Large intestine (tissue), 3 donors: Measurements from ENCODE around the gene KMO. TPM values are rescaled to one million over a fixed set of nuclear protein-coding genes. Genes with fewer than 3 reads are reported as not detected.

Experiments used
- DNase-seq, 2 donors: peaks; one replicate each; pipeline versions ENCODE4 v3.0.0 to v3.0.0-alpha.2; 2013
- H3K27ac ChIP-seq: one replicate; pipeline ENCODE4 v1.5.1; 2013; ENCODE audit warnings: low read length
- H3K27me3 ChIP-seq: 2 replicates; pipeline ENCODE4 v1.6.1; 2013; ENCODE audit warnings: low read length; ENCODE audit not compliant: control insufficient read depth, insufficient read depth
- H3K36me3 ChIP-seq: 2 replicates; pipeline ENCODE4 v1.6.1; 2013; ENCODE audit warnings: low read length; ENCODE audit not compliant: control insufficient read depth, insufficient read depth
- H3K4me1 ChIP-seq: one replicate; pipeline ENCODE4 v1.6.1; 2013; ENCODE audit warnings: low read length; ENCODE audit not compliant: control insufficient read depth, insufficient read depth
- H3K4me3 ChIP-seq: one replicate; pipeline ENCODE4 v1.5.1; 2013; ENCODE audit warnings: low read length
- H3K9me3 ChIP-seq: one replicate; pipeline ENCODE4 v1.6.1; 2013; ENCODE audit warnings: mild to moderate bottlenecking, low read depth, low read length, moderate library complexity; ENCODE audit not compliant: control insufficient read depth
- WGBS: methylation state at CpG from one replicate; pipeline ENCODE4 v1.1.5; 2013; ENCODE audit warnings: low lambda C conversion rate; ENCODE audit not compliant: insufficient coverage; 5-methylcytosine and 5-hydroxymethylcytosine counted together
- polyA plus RNA-seq: library from polyadenylated mRNA; unstranded; fragments of 120-200 nt; gene quantifications from one replicate; pipeline ENCODE4 v1.2.1, GENCODE V29; 2013

The KMO gene
- polyA plus RNA-seq, 1 donor, result 0.55 TPM

DNA sequence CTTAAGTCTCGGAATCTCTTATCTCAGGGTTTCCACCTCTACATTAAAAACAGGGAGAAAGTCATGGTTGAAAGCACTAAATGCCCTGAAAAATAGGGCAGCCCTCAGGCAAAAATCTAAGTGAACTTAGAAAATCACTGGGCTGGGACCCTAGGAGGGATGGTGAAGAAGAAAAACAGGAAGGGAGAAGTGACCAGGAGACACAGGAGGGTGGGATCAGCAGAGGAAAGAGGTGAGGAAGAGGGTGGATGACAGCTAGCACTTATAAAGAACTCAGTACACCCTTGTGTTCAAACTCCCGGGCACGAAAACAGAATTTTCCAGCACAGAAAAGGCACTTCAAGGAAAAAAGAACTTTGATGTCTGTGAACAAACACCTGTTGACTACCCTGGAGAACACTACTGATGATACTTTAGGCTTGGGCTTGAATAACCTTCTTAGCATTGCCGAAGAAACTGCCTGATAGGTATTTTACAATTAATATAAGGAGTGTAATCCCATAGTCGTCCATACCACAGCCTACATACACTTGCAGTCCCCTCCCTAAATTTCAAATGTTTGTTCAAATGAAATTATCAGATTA lies 106.0 kb downstream of the KMO start:
- DNase-seq, result no peak
- peak overlapping the region; percentile 95 for H3K4me3 ChIP-seq
- no peaks in the 10 kb centered on the region for H3K9me3 ChIP-seq
- 100% methylated on average over 1 of the region's 5 CpGs for WGBS
- H3K27ac ChIP-seq, result no peak overlapping the region
- H3K4me1 ChIP-seq, result peaks cover 18% of the 10 kb centered on the region
- H3K36me3 ChIP-seq, result peaks cover 9% of the 10 kb centered on the region
- H3K27me3 ChIP-seq, result no peaks in the 10 kb centered on the region

DNA sequence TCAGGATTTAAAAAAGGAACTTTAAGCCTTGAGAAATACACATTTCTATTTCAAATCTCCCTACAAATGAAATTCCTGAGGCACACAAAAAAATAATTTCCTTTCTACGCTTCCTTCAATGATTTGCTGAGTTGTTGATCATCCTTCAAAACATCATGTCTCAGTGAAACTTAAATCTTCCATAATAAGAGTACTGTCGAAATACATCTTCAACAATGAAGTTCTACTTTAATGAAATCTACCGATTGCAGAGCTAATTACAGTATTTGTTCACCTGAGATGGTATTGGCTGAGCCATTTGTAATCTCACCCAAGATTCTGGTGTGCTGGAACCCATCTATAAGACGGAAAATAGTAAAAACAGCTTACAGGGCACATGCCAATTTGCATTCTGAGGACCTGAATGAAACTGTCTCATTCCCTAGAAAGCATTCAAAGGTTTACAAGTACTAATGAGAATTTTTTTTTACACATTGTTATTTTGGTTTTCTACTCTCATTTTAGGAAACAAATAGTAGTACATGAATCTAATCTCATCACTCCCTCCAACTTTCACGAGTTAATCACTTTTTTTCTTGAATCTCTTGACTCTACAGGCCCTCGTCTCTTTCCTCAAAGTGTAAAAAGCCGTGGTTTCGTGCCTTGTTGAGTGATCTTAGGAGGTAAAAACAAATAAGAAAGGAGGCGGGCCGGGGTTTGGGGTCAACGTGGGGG lies 106.9 kb downstream of the KMO start:
- peak in 1 of 2 donors; percentile 40 for DNase-seq
- Histone ChIP-seq H3K9me3 (no peaks in the 10 kb centered on the region), H3K4me3 (peak overlapping the region; percentile 95), H3K36me3 (peaks cover 9% of the 10 kb centered on the region), H3K27me3 (no peaks in the 10 kb centered on the region), H3K27ac (peak overlapping the region; percentile 13), H3K4me1 (peaks cover 18% of the 10 kb centered on the region)
- 20% methylated on average over 3 of the region's 11 CpGs for WGBS

DNA sequence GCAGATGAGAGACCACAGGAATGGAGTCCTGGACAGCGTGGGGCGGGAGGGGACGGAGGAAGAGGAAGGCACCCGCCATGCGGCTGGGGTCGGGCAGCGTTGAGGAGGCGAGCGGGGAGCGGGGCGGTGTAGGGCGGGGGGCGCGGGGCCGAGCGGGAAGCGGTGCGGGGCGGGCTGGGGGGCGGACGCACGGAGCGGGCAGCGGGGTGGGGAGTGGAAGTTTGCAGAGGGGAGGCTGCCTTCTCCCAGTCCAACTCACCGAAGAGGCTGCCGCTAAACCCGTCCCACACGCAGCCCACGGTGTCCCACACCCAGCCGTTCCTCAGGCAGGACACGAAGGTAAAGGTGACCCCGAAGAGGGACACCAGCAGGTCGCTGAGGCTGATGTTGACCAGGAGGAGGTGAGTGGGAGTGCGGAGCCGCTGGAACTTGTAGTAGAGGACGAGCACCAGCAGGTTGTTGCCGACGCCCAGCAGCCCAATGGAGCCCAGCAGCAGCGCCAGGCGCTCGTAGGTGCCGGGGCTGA lies 107.5 kb downstream of the KMO start:
- WGBS, result no CpG with 5 or more reads among the region's 42 CpGs
- Histone ChIP-seq H3K27ac (peak overlapping the region; percentile 74), H3K9me3 (no peaks in the 10 kb centered on the region), H3K4me1 (peaks cover 18% of the 10 kb centered on the region), H3K36me3 (peaks cover 6% of the 10 kb centered on the region), H3K4me3 (peak overlapping the region; percentile 95), H3K27me3 (no peaks in the 10 kb centered on the region)
- peak in 1 of 2 donors; percentile 78 for DNase-seq

DNA sequence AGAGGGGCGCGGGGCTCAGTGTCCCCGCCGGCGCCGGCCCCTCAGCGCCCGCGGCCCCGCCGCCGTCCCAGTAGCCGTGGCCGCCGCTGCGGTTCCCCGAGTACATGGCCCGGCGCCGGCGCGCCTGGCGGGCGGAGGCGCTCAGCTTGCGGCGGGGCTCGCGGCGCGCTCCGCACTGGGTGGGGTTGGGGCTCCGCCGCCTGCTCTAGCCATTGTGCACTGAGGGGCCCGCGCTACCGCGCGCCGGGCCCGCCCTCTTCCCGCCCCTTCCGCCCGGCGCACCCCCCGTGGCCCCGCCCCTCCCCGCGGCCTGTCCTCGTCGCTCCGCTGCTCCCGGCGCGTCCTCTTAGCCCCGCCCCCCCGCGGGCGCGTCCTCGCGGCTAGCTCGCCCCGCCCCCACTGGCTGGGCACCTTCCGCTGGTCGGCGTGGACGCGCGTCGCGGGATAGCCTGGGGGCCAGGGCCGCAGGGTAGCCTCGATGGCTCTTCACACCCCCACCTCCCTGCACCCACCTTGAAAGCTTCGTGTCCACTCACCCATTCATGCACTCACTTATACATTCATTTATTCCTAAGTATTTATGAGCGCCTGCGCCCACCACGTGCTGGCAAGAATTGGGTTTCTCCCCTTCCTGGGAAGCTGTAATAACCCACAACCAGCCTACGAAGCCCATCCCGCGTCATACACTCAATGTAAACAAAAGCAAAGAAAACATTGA lies 108.1 kb downstream of the KMO start, which contains the start of the genes CHML and OPN3:
TSS of gene CHML (minus strand) at position 221 of the 718 bp plus-strand sequence. CDS start 4,603 bp downstream, outside the sequence.
TSS of gene OPN3 (minus strand) at position 221 of the 718 bp plus-strand sequence. CDS start at position 106, 115 bp downstream.
- H3K4me1 ChIP-seq, result peaks cover 18% of the 10 kb centered on the region
- no CpG with 5 or more reads among the region's 81 CpGs for WGBS
- H3K4me3 ChIP-seq, result peak within 1 kb of the TSS; percentile 95
- DNase-seq, result peak; percentile 91 to 93
- no peaks in the 10 kb centered on the region for H3K27me3 ChIP-seq
- H3K36me3 ChIP-seq, result peaks cover 3% of the 10 kb centered on the region
- H3K9me3 ChIP-seq, result no peaks in the 10 kb centered on the region
- H3K27ac ChIP-seq, result peak within 1 kb of the TSS; percentile 91

DNA sequence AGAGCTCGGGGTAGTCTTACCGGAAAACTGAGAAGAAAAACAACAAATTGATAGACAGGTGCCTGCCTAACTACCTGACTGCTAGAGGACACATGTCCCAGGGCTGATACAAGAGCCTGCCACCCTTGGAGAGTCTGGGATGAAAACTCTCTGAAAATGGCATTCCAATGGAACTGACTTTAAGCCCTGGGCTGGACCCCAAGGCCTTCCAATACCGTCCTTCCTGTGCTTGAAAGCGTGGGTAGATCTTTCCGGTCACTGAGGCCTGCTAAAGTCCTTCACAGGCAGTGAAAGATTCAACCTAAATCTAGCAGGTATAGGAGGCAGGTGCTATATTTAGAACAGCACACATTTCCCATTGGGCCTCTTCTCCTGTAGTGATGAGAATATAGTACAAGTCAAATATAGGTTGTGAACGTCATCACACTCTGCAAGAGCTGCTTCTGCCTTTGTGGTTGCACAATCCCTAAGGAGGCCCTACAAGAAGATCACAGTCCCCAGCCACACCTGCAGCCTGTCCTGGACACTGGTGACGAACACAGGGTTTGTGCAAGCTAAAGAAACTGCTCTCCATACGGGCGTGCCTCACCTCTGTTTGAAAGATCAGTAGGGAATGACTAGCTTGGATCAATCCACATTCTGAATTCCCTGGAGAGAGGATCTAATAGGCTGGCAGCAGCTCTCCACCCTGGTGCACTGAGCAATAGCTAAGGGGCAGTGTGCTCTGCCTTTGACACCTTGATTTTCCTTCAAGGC lies 108.9 kb downstream of the KMO start:
- no peaks in the 10 kb centered on the region for H3K9me3 ChIP-seq
- H3K36me3 ChIP-seq, result no peaks in the 10 kb centered on the region
- peaks cover 18% of the 10 kb centered on the region for H3K4me1 ChIP-seq
- no peaks in the 10 kb centered on the region for H3K27me3 ChIP-seq
- peak overlapping the region; percentile 54 for H3K4me3 ChIP-seq
- peak overlapping the region; percentile 91 for H3K27ac ChIP-seq
- DNase-seq, result peak; percentile 85 to 89
- WGBS, result no CpG with 5 or more reads among the region's 9 CpGs

DNA sequence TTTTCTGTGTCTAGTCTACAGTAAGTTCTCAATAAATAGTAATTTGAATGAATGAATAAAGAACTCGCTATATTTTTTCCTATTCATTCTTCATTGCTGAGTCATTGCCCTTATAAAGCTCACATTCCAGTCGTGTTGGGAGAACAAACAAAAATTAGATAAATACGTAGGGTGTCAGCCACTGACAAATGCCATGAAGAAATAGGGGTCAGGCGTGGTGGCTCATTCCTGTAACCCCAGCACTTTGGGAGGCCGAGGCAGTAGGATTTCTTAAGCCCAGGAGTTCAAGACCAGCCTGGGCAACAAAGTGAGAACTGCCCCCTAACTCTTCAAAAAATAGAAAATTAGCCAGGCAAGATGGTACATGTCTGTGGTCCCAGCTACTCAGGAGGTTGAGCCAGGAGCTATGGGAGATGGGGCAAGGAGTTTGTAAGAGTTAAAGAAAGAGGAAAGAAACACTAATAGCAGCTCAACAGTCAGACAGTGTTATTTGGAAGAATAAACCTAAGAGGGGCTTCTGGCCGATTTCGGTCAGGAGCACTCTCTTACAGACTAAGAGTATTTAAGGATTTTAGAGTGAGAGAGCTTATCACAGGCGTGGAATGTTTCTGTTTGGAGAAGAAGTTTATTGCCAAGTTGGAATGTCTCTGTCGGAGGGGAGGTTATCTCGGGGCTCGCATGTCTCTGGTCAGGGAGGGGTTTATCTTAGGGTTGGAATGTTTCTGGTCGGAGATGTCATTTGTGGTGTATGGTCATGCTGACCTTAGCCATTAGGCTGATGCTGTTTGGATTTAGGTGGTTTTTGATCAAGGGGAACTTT lies 109.8 kb downstream of the KMO start:
- H3K9me3 ChIP-seq, result no peaks in the 10 kb centered on the region
- no peaks in the 10 kb centered on the region for H3K36me3 ChIP-seq
- WGBS, result 53% methylated on average over 3 of the region's 12 CpGs
- no peaks in the 10 kb centered on the region for H3K27me3 ChIP-seq
- H3K27ac ChIP-seq, result peak overlapping the region; percentile 91
- peaks cover 18% of the 10 kb centered on the region for H3K4me1 ChIP-seq
- no peak overlapping the region for H3K4me3 ChIP-seq
- no peak for DNase-seq

DNA sequence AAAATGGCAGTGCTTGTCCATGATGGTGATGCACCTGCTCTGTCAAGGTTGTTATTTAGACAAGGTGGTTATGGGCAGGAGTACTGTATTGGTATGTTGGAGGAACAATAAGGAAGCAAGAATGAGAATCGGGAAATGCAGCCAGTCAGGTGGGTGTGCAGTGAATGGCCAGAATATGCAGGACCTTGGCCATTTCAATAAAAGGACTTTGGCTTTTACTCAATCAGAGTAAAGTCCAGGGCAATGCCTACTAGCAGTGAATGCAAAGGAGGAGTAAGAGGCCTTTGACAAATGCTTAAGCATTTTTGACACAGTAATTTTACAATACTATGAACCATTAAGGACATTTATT lies 110.4 kb downstream of the KMO start:
- Histone ChIP-seq H3K27ac (peak overlapping the region; percentile 91), H3K36me3 (no peaks in the 10 kb centered on the region), H3K9me3 (no peaks in the 10 kb centered on the region), H3K4me3 (no peak overlapping the region), H3K27me3 (no peaks in the 10 kb centered on the region), H3K4me1 (peaks cover 18% of the 10 kb centered on the region)
- whole genome bisulfite sequencing, result no CpG with 5 or more reads among the region's 1 CpG
- peak; percentile 62 to 82 for DNase-seq

DNA sequence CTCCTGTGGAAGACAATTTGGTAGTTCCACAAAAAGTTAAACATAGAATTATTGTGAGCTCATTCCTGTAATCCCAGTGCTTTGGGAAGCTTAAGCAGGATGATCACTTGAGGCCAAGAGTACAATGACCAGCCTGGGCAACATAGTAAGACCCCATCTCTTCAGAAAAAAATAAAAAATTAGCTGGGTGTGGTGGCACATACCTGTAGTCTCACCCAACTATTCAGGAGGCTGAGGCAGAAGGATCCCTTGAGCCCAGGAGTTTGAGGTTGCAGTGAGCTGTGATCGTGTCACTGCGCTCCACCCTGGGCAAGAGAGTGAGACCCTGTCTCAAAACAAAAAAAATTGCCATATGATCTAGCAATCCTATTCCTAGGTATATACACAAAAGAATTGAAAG lies 112.1 kb downstream of the KMO start:
- no peak overlapping the region for H3K4me3 ChIP-seq
- no peaks in the 10 kb centered on the region for H3K9me3 ChIP-seq
- H3K4me1 ChIP-seq, result peaks cover 18% of the 10 kb centered on the region
- H3K27ac ChIP-seq, result no peak overlapping the region
- no CpG with 5 or more reads among the region's 2 CpGs for WGBS
- no peaks in the 10 kb centered on the region for H3K36me3 ChIP-seq
- DNase-seq, result no peak
- H3K27me3 ChIP-seq, result no peaks in the 10 kb centered on the region

DNA sequence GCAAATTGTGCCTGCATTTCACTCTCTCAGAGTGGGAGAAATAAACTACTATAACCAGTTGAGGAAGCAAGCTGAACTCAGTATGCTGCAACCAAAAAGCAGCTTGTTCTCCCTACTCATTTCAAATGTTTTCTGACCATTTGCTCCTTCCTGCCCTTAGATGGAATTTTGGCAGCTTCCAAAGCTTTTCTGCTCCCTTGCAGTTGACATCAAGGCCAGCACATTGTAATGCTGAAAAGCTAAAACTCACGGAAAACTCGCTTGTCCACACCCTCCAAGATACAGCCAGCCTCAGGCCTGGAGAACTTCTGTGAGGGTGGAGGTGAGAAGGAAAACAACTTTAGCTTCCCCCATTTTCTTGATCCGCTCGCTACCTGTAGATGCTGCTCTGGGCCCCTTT lies 113.0 kb downstream of the KMO start:
- no peak for DNase-seq
- no peak overlapping the region for H3K27ac ChIP-seq
- H3K36me3 ChIP-seq, result no peaks in the 10 kb centered on the region
- no peak overlapping the region for H3K4me3 ChIP-seq
- WGBS, result no CpG with 5 or more reads among the region's 4 CpGs
- H3K4me1 ChIP-seq, result peaks cover 18% of the 10 kb centered on the region
- no peaks in the 10 kb centered on the region for H3K27me3 ChIP-seq
- H3K9me3 ChIP-seq, result no peaks in the 10 kb centered on the region
